ENCODE measurements around the gene USP46. TPM values are rescaled to one million over a fixed set of nuclear protein-coding genes. Genes with fewer than 3 reads are reported as not detected.

Gene USP46, protein sequence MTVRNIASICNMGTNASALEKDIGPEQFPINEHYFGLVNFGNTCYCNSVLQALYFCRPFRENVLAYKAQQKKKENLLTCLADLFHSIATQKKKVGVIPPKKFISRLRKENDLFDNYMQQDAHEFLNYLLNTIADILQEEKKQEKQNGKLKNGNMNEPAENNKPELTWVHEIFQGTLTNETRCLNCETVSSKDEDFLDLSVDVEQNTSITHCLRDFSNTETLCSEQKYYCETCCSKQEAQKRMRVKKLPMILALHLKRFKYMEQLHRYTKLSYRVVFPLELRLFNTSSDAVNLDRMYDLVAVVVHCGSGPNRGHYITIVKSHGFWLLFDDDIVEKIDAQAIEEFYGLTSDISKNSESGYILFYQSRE
- total RNA-seq (2022): 16.8 and 23.0 TPM in 2 replicates
- percentile 70 among the genes with signal in this experiment for Bru-seq, nascent RNA
- BruChase-seq, experiment 1, labeled RNA remaining after a 6-hour chase: percentile 79 among the genes with signal in this experiment
- percentile 70 among the genes with signal in this experiment for BruChase-seq, experiment 2, labeled RNA remaining after a 2-hour chase
- long read RNA-seq, full-length matches to known transcripts: 18 of 27 reads
- long read RNA-seq, partial matches to known transcripts: 1 of 27 reads
- long read RNA-seq, other reads (novel, unspliced or antisense): 8 of 27 reads

DNA sequence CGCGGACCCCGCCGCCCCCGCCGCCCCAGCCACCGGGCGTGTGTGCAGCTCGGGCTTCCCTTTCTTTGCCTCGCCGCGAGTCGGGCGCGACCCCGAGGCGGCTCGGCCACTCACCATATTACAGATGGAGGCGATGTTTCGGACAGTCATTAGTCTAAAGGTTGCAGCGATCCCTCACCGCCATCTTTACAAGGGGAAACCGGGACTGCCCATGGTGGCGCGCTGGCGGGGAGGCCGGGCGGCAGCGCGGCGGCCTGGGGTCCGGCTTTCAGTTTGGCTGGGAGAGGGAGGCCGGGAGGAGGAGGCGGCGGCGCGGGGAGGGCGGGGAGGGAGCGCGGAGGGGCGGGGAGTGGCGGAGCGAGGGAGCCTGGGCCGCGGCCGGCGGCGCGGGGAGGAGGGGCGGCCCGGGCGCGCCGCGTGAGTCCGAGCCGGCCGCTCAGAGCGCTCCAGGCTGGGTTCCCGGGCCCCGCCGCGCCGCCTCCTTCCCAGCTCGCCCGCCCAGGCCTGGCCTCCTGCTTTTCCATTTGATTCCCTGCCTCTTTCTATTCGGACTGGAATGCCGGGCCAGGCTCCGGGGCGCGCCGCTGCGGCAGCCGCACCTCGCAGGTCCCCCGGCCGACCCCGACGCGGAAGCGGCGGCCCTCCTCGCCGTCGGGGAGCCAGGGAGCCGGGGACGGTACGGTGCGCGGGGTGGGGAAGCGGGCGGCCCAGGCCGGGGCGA is at the start of gene USP46:
USP46 (minus strand) TSS at position 301 of the 721 bp plus-strand sequence; CDS start at position 150, 151 bp downstream.
- H3K4me3 Mint-ChIP-seq (ENCODE audit: unreplicated experiment): peak within 1 kb of the TSS; percentile 77
- peaks cover 34% of the 10 kb centered on the region for H3K4me1 Mint-ChIP-seq (ENCODE audit: insufficient read depth, unreplicated experiment)
- ChIA-PET CTCF (interaction anchor here (1.8 to 3.6 kb wide), 3 partner anchors 11 to 114 kb away, joined by 11 to 24 read pairs (median 13); no protein-coding TSS in a partner anchor), POLR2A (interaction anchor here (0.6 to 6.0 kb wide), 10 partner anchors 10 to 249 kb away, joined by 3 to 61 read pairs (median 5); no protein-coding TSS in a partner anchor)
- peak within 1 kb of the TSS; percentile 26 for H3K27ac Mint-ChIP-seq (ENCODE audit: low read depth, unreplicated experiment)
- H3K9me3 Mint-ChIP-seq (ENCODE audit: unreplicated experiment): no peaks in the 10 kb centered on the region
- no TSS peak for BruUV-seq (replicated peaks)
- no peaks in the 10 kb centered on the region for H3K27me3 Mint-ChIP-seq (ENCODE audit: insufficient read depth, unreplicated experiment)
- intact Hi-C loops (cut with micrococcal nuclease): loop anchor here (10.0 kb wide), 1 partner anchor 176 kb away; no protein-coding TSS in a partner anchor
- TF ChIP-seq, protein P1, sequence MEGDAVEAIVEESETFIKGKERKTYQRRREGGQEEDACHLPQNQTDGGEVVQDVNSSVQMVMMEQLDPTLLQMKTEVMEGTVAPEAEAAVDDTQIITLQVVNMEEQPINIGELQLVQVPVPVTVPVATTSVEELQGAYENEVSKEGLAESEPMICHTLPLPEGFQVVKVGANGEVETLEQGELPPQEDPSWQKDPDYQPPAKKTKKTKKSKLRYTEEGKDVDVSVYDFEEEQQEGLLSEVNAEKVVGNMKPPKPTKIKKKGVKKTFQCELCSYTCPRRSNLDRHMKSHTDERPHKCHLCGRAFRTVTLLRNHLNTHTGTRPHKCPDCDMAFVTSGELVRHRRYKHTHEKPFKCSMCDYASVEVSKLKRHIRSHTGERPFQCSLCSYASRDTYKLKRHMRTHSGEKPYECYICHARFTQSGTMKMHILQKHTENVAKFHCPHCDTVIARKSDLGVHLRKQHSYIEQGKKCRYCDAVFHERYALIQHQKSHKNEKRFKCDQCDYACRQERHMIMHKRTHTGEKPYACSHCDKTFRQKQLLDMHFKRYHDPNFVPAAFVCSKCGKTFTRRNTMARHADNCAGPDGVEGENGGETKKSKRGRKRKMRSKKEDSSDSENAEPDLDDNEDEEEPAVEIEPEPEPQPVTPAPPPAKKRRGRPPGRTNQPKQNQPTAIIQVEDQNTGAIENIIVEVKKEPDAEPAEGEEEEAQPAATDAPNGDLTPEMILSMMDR (IDR thresholded peaks at IDR 0.05; ENCODE audit: unreplicated experiment): no peak
- peak; percentile 76 for DNase-seq (ENCODE audit: unreplicated experiment)
- H3K36me3 Mint-ChIP-seq (ENCODE audit: insufficient read depth, unreplicated experiment): peaks cover 21% of the 10 kb centered on the region

DNA sequence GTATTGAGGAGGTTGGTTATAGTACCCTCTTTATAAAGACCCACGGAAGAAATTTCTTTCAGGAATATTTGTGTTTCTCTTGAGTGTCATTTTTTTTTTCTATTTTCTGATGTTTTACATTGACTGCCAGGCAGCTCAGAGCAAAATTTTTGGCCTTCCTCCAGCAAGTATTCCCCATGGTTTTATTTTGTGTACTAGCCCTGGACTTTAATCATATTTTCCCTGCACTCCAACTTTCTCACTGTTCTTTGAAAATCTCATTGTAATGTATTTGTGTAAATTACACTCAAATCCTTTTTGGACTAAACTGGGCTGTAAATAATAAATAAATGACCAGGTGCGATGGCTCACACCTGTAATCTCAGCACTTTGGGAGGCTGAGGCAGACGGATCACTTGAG is 45.6 kb upstream of the USP46 start:
- CTCF ChIA-PET: no interaction called here
- no peaks in the 10 kb centered on the region for H3K9me3 Mint-ChIP-seq (ENCODE audit: unreplicated experiment)

DNA sequence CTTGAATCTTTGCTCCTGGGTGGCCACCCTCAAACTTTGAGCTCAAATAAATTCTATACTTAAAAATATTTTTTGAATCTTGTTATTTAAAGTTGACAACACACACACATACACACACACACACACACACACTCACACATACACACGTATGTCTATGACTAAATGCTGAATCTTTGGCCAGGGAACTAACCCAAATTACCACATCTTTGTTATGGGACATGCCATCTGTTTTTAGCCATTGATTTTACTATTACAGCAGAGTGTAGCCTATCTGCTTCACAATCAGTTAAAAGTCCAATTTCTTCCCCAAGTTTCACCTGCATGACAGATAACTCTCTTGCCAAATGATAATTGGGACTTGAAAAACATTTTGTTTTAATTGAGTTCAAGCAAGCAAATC is 45.0 kb upstream of the USP46 start:
- no peaks in the 10 kb centered on the region for H3K4me1 Mint-ChIP-seq (ENCODE audit: insufficient read depth, unreplicated experiment)
- H3K4me3 Mint-ChIP-seq (ENCODE audit: unreplicated experiment): no peak overlapping the region
- ChIA-PET CTCF (interaction anchor here (0.6 to 0.7 kb wide), 2 partner anchors 108 to 405 kb away, joined by 3 read pairs; no protein-coding TSS in a partner anchor), POLR2A (interaction anchor here (0.7 to 1.4 kb wide), 4 partner anchors 9 to 42 kb away, joined by 3 to 12 read pairs (median 4); no protein-coding TSS in a partner anchor)
- no peak overlapping the region for H3K27ac Mint-ChIP-seq (ENCODE audit: low read depth, unreplicated experiment)
- TF ChIP-seq, protein P1 (IDR thresholded peaks at IDR 0.05; ENCODE audit: unreplicated experiment): no peak
- BruUV-seq (replicated peaks): no TSS peak
- DNase-seq (ENCODE audit: unreplicated experiment): no peak
- no peaks in the 10 kb centered on the region for H3K9me3 Mint-ChIP-seq (ENCODE audit: unreplicated experiment)
- intact Hi-C loops (cut with micrococcal nuclease): no loop called here
- no peaks in the 10 kb centered on the region for H3K27me3 Mint-ChIP-seq (ENCODE audit: insufficient read depth, unreplicated experiment)
- H3K36me3 Mint-ChIP-seq (ENCODE audit: insufficient read depth, unreplicated experiment): no peaks in the 10 kb centered on the region

More for the DNA sequence above, 45.6 kb upstream of the USP46 start:
- H3K4me1 Mint-ChIP-seq (ENCODE audit: insufficient read depth, unreplicated experiment): no peaks in the 10 kb centered on the region
- intact Hi-C loops (cut with micrococcal nuclease): no loop called here
- TF ChIP-seq, protein P1 (IDR thresholded peaks at IDR 0.05; ENCODE audit: unreplicated experiment): no peak
- DNase-seq (ENCODE audit: unreplicated experiment): no peak
- BruUV-seq (replicated peaks): no TSS peak
- POLR2A ChIA-PET: interaction anchor here (0.7 to 1.4 kb wide), 2 partner anchors 8 to 263 kb away, joined by 3 to 12 read pairs; no protein-coding TSS in a partner anchor
- no peak overlapping the region for H3K4me3 Mint-ChIP-seq (ENCODE audit: unreplicated experiment)
- H3K27ac Mint-ChIP-seq (ENCODE audit: low read depth, unreplicated experiment): no peak overlapping the region
- H3K36me3 Mint-ChIP-seq (ENCODE audit: insufficient read depth, unreplicated experiment): no peaks in the 10 kb centered on the region
- no peaks in the 10 kb centered on the region for H3K27me3 Mint-ChIP-seq (ENCODE audit: insufficient read depth, unreplicated experiment)

All from MCF 10A (cell line).